GM12892 (cell line): ENCODE measurements around the gene AMBP.

Experiments
- POLR2A ChIP-seq: IDR thresholded peaks from 2 replicates; pipeline ENCODE4 v1.6.1; 2011; ENCODE audit warnings: low read depth, low read length, control low read depth
- TAF1 ChIP-seq: IDR thresholded peaks from 2 replicates; pipeline ENCODE4 v1.6.1; 2011; ENCODE audit warnings: low read depth, mild to moderate bottlenecking, control low read depth, low read length, borderline replicate concordance

GRCh38 chr9:114060070-114060469 is 18.0 kb downstream of the AMBP start:
- TF ChIP-seq TAF1 (no peak), POLR2A (no peak)
